ENCODE results near the gene LDLRAD3. TPM values are rescaled to one million over a fixed set of nuclear protein-coding genes. Genes with fewer than 3 reads are reported as not detected.

Gene LDLRAD3
- total and polyA plus RNA-seq, 2 experiments from 2014 or later, result 6.2 to 9.5 TPM

DNA sequence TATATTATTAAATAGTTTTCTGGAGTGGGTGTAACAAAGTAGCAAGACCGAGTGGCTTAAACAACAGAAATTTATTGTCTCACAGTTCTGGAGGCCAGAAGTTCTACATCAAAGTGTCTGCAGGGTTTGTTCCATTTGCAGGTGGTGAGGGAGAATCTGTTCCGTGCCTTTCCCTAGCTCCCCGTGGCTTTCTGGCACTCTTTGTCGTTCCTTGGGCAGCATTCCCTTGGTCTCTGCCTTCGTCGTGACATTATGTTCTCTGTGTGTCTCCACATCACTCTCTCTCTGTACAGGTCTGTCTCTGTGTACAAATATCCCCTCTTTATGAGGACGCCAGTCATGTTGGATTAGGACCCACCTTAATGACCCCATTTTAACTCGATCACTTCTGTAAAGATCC lies 38.2 kb downstream of the LDLRAD3 start:
- H3K27ac ChIP-seq, result no peak overlapping the region
- TF ChIP-seq, protein P1, sequence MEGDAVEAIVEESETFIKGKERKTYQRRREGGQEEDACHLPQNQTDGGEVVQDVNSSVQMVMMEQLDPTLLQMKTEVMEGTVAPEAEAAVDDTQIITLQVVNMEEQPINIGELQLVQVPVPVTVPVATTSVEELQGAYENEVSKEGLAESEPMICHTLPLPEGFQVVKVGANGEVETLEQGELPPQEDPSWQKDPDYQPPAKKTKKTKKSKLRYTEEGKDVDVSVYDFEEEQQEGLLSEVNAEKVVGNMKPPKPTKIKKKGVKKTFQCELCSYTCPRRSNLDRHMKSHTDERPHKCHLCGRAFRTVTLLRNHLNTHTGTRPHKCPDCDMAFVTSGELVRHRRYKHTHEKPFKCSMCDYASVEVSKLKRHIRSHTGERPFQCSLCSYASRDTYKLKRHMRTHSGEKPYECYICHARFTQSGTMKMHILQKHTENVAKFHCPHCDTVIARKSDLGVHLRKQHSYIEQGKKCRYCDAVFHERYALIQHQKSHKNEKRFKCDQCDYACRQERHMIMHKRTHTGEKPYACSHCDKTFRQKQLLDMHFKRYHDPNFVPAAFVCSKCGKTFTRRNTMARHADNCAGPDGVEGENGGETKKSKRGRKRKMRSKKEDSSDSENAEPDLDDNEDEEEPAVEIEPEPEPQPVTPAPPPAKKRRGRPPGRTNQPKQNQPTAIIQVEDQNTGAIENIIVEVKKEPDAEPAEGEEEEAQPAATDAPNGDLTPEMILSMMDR (IDR thresholded peaks at IDR 0.05; ENCODE audit: low read depth, low read length), result no peak

DNA sequence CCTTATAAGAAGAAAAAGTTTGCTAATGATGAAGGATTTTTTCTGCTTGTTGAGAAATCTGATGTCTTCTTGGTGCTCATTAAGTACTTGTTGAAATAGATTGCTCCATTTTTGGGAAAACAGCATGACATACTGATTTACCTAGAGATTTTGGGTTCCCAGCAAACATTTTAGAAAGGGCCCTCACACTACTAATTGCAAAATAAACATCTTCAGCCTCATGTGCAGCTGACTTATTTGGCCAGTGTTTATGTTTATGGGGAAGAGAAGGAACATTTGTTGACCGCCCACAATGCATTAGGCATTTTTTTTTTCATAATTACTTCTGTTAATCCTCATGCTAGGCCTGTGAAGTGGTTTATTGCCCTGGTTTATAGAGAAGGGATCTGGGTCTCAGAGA lies 40.1 kb downstream of the LDLRAD3 start:
- no peaks in the 10 kb centered on the region for H3K27me3 ChIP-seq
- no peak overlapping the region for H3K27ac ChIP-seq
- no peaks in the 10 kb centered on the region for H3K36me3 ChIP-seq
- DNase-seq (ENCODE audit: low read depth in 1 of 2, low spot score in 1 of 2), result no peak
- TF ChIP-seq, protein P1 (IDR thresholded peaks at IDR 0.05; ENCODE audit: low read depth, low read length), result no peak
- no peaks in the 10 kb centered on the region for H3K9me3 ChIP-seq (ENCODE audit: low read depth)
- H3K4me1 ChIP-seq (ENCODE audit: low read depth), result no peaks in the 10 kb centered on the region
- H3K4me3 ChIP-seq, result no peak overlapping the region

More for the DNA sequence above, 38.2 kb downstream of the LDLRAD3 start:
- no peak for DNase-seq (ENCODE audit: low read depth in 1 of 2, low spot score in 1 of 2)
- no peaks in the 10 kb centered on the region for H3K4me1 ChIP-seq (ENCODE audit: low read depth)
- no peaks in the 10 kb centered on the region for H3K36me3 ChIP-seq
- no peaks in the 10 kb centered on the region for H3K9me3 ChIP-seq (ENCODE audit: low read depth)
- no peaks in the 10 kb centered on the region for H3K27me3 ChIP-seq
- H3K4me3 ChIP-seq, result no peak overlapping the region

DNA sequence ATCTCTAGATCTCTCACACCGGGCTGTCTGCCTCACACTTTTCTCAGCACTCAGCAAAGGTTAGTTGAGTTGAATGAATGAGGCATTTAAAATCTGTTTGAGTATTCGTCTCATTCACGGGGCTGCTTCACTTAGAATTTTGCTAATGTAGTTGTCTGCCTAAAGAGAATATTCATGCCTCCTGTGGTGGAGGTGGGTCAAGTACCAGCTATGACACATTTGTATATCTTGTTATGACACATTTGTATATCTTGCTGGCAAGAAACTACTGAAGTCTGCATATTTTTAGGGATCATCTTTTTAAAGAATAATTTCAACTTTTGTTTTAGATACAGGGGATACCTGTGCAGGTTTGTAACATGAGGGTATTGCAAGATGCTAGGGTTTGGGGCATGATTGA lies 43.1 kb downstream of the LDLRAD3 start:
- H3K36me3 ChIP-seq, result no peaks in the 10 kb centered on the region
- no peaks in the 10 kb centered on the region for H3K4me1 ChIP-seq (ENCODE audit: low read depth)
- no peak overlapping the region for H3K4me3 ChIP-seq
- TF ChIP-seq, protein P1 (IDR thresholded peaks at IDR 0.05; ENCODE audit: low read depth, low read length), result no peak
- no peaks in the 10 kb centered on the region for H3K9me3 ChIP-seq (ENCODE audit: low read depth)
- DNase-seq (ENCODE audit: low read depth in 1 of 2, low spot score in 1 of 2), result no peak
- H3K27me3 ChIP-seq, result no peaks in the 10 kb centered on the region
- H3K27ac ChIP-seq, result no peak overlapping the region

DNA sequence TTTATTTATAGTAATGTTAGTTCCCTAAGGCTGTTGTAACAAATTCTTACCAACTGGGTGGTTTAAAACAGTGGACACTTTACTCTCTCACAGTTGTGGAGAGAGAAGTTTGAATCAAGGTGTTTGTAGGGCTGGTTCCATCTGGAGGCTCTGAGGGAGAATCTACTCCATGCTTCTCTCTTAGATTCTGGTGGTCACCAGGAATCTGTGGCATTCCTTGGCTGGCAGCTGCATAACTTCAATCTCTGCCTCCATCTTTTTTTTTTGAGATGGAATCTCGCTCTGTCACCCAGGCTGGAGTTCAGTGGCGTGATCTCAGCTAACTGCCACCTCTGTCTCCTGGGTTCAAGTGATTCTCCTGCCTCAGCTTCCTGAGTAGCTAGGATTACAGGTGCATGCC lies 46.3 kb downstream of the LDLRAD3 start:
- Histone ChIP-seq H3K27me3 (no peaks in the 10 kb centered on the region), H3K9me3 (ENCODE audit: low read depth) (no peaks in the 10 kb centered on the region), H3K36me3 (no peaks in the 10 kb centered on the region), H3K4me3 (no peak overlapping the region), H3K4me1 (ENCODE audit: low read depth) (no peaks in the 10 kb centered on the region), H3K27ac (no peak overlapping the region)
- no peak for DNase-seq (ENCODE audit: low read depth in 1 of 2, low spot score in 1 of 2)
- TF ChIP-seq, protein P1 (IDR thresholded peaks at IDR 0.05; ENCODE audit: low read depth, low read length), result no peak

DNA sequence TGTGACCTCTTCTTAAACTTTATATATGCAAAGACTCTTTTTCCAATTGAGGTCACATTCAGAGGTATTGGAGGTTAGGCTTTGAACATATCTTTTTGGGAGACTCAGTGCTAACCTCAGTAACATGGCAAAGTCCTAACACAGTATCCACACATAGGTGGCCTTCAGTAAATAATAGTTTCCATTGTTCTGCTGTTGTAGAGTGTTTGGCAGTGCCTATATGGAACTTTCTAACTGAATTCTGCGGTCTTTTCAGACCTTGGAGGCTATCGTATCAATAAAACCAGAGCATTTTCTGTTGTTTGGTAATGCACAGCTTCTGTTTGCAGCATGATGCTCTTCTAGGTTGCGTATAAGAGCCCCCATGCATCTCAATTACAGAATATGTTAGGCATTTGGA lies 47.0 kb downstream of the LDLRAD3 start:
- H3K36me3 ChIP-seq, result no peaks in the 10 kb centered on the region
- no peak overlapping the region for H3K4me3 ChIP-seq
- H3K9me3 ChIP-seq (ENCODE audit: low read depth), result no peaks in the 10 kb centered on the region
- H3K27me3 ChIP-seq, result no peaks in the 10 kb centered on the region
- H3K27ac ChIP-seq, result no peak overlapping the region
- no peak for DNase-seq (ENCODE audit: low read depth in 1 of 2, low spot score in 1 of 2)
- TF ChIP-seq, protein P1 (IDR thresholded peaks at IDR 0.05; ENCODE audit: low read depth, low read length), result no peak
- H3K4me1 ChIP-seq (ENCODE audit: low read depth), result no peaks in the 10 kb centered on the region

DNA sequence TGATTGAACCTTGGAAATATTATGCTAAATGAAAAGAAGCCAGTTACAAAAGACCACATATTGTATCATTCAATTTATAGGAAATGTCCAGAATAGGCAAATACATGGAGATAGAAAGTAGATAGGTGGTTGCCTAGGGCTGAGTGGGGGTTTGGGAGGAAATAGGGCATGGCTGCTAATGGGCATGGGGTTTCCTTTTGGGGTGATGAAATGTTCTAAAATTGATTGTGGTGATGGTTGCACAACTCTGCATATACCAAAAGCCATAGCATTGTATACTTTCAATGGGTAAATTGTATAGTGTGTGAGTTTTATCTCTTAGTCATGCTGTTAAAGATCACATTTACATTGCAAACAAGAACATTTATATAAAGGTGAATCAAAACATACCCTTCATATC lies 48.7 kb downstream of the LDLRAD3 start:
- DNase-seq (ENCODE audit: low read depth in 1 of 2, low spot score in 1 of 2), result no peak
- no peak overlapping the region for H3K27ac ChIP-seq
- H3K9me3 ChIP-seq (ENCODE audit: low read depth), result no peaks in the 10 kb centered on the region
- H3K4me3 ChIP-seq, result no peak overlapping the region
- H3K36me3 ChIP-seq, result no peaks in the 10 kb centered on the region
- TF ChIP-seq, protein P1 (IDR thresholded peaks at IDR 0.05; ENCODE audit: low read depth, low read length), result no peak
- no peaks in the 10 kb centered on the region for H3K4me1 ChIP-seq (ENCODE audit: low read depth)
- H3K27me3 ChIP-seq, result no peaks in the 10 kb centered on the region
